Natural killer cell (primary cell): ENCODE data around the gene ZNF74. TPM values are rescaled to one million over a fixed set of nuclear protein-coding genes. Genes with fewer than 3 reads are reported as not detected.

Experiments
- ATAC-seq, 3 donors: fragments of 150-1000 bp in 2 of 3; fragments of 200-7000 bp in 1 of 3; cut with Tn5 transposase; 1 replicate in 1 of 3; 2 replicates in 2 of 3; pipeline ENCODE4 v1.10.0; 2021; ENCODE audit warnings: mild to moderate bottlenecking in 2 of 3, moderate library complexity in 2 of 3
- DNase-seq, 2 donors: peaks; one replicate each; pipeline versions ENCODE4 v3.0.0 to v3.0.0-alpha.2; 2013 to 2021; ENCODE audit warnings: mixed read lengths in 1 of 2
- H3K27ac ChIP-seq: one replicate; pipeline ENCODE4 v1.5.1; 2013; ENCODE audit warnings: mild to moderate bottlenecking, low read length
- H3K27me3 ChIP-seq: one replicate; pipeline ENCODE4 v1.6.1; 2013; ENCODE audit warnings: low read length; ENCODE audit not compliant: control insufficient read depth, insufficient read depth
- H3K36me3 ChIP-seq: one replicate; pipeline ENCODE4 v1.6.1; 2013; ENCODE audit warnings: low read length; ENCODE audit not compliant: control insufficient read depth, insufficient read depth
- H3K4me1 ChIP-seq: one replicate; pipeline ENCODE4 v1.6.1; 2013; ENCODE audit warnings: low read length; ENCODE audit not compliant: control insufficient read depth, insufficient read depth
- H3K4me3 ChIP-seq: one replicate; pipeline ENCODE4 v1.5.1; 2013; ENCODE audit warnings: low read length
- H3K9me3 ChIP-seq: one replicate; pipeline ENCODE4 v1.6.1; 2013; ENCODE audit warnings: low read length; ENCODE audit not compliant: control insufficient read depth, insufficient read depth
- H3K27ac Mint-ChIP-seq, 2 donors: one replicate each; pipeline ENCODE4 v1.8.0; 2022; ENCODE audit warnings: mild to moderate bottlenecking in 2 of 2, mixed read lengths in 2 of 2, moderate library complexity in 1 of 2
- H3K27me3 Mint-ChIP-seq, 2 donors: one replicate each; pipeline ENCODE4 v1.8.0; 2022; ENCODE audit warnings: low read depth in 2 of 2, mixed read lengths in 2 of 2
- H3K36me3 Mint-ChIP-seq: one replicate; pipeline ENCODE4 v1.8.0; 2022; ENCODE audit warnings: mixed read lengths
- H3K4me1 Mint-ChIP-seq, 2 donors: one replicate each; pipeline ENCODE4 v1.8.0; 2022; ENCODE audit warnings: mixed read lengths in 2 of 2
- H3K4me3 Mint-ChIP-seq: one replicate; pipeline ENCODE4 v1.8.0; 2022; ENCODE audit warnings: mild to moderate bottlenecking, moderate library complexity, mixed read lengths
- H3K9me3 Mint-ChIP-seq, 2 donors: one replicate each; pipeline ENCODE4 v1.8.0; 2022; ENCODE audit warnings: mixed read lengths in 2 of 2
- CTCF ChIP-seq: fragments of 200-600 bp; IDR thresholded peaks from one replicate; pipeline ENCODE4 v1.8.0; 2022; ENCODE audit warnings: antibody characterized with exemption
- WGBS: methylation state at CpG from one replicate; pipeline ENCODE4 v1.1.7; 2013; ENCODE audit warnings: missing lambda C conversion rate; ENCODE audit not compliant: insufficient coverage; 5-methylcytosine and 5-hydroxymethylcytosine counted together
- intact Hi-C: fragments of 100-400 bp; cut with micrococcal nuclease; formaldehyde crosslinking; loops from one replicate; pipeline ENCODE4 v1.14.2; 2022
- total RNA-seq, 4 donors: library from RNA; stranded (reverse); fragments of 120-200 nt in 1 of 4; gene quantifications; one replicate each; pipeline versions ENCODE4 v1.2.3 to v1.2.4, GENCODE V29; 2013 to 2022

Gene ZNF74
- total RNA-seq, 3 donors from 2014 or later (not counting 1 experiment from before 2014, with no cell fraction given), result 7.7 to 18.2 (median 10.4) TPM

GRCh38 chr22:20427945-20428417, 34.0 kb downstream of the ZNF74 start:
- TF ChIP-seq CTCF, result no peak
- Mint-ChIP-seq H3K36me3 (no peaks in the 10 kb centered on the region), H3K4me1 (peaks cover 5 to 35% of the 10 kb centered on the region in 2 donors), H3K9me3 (no peaks in the 10 kb centered on the region), H3K27ac (no peak overlapping the region), H3K27me3 (peaks cover 9 to 26% of the 10 kb centered on the region in 2 donors), H3K4me3 (no peak overlapping the region)
- DNase-seq (no peak), ATAC-seq (no peak)
- Histone ChIP-seq H3K9me3 (no peaks in the 10 kb centered on the region), H3K27ac (no peak overlapping the region), H3K27me3 (peaks cover 43% of the 10 kb centered on the region), H3K36me3 (no peaks in the 10 kb centered on the region), H3K4me1 (peaks cover 33% of the 10 kb centered on the region), H3K4me3 (no peak overlapping the region)
- intact Hi-C loops, result loop anchor here (10.0 kb wide), 1 partner anchor 137 kb away; no protein-coding TSS in a partner anchor
- 100% methylated on average over 4 of the region's 4 CpGs for WGBS

DNA sequence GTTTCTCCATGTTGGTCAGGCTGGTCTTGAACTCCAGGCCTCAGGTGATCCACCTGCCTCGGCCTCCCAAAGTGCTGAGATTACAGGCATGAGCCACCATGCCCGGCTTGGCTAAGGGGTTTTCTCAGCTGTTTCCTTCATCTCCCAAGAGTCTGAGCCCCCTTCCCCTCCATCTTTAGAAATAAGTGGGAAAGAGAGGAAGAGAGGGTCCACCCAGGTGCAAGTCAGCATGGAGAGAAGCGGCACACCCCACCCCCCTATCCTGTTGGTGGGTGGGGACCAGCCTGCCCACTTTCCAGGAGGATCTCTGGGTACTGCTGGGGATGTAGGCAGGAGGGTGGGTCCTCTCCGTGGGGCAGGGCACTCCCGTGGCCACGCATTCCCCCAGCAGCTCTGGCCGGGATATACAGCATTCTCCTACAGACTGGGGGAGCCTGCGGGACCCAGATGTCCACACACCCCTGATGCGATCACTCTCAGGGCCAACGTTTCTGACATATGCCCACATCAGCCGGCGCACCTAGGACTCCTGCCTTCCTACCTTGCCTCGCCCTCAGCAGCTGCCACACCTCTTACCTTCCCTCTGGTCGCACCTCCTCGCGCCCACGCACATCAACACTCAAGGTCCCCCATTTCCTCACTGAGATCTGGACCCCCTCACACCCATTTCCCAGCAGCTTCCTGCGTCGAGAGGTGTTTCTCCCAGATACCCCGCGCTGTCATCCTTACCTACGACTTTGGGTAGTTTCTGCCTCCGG, 34.7 kb downstream of the ZNF74 start:
- peaks cover 33% of the 10 kb centered on the region for H3K4me1 ChIP-seq
- peaks cover 5 to 31% of the 10 kb centered on the region in 2 donors for H3K4me1 Mint-ChIP-seq
- TF ChIP-seq CTCF, result no peak
- 46% methylated on average over 22 of the region's 23 CpGs for WGBS
- ATAC-seq, result no peak
- intact Hi-C loops, result loop anchor here (10.0 kb wide), 1 partner anchor 136 kb away; no protein-coding TSS in a partner anchor
- peak overlapping the region in 1 of 2 donors; percentile 80 for H3K27ac Mint-ChIP-seq
- H3K9me3 ChIP-seq, result no peaks in the 10 kb centered on the region
- H3K36me3 ChIP-seq, result no peaks in the 10 kb centered on the region
- no peaks in the 10 kb centered on the region for H3K9me3 Mint-ChIP-seq
- H3K27ac ChIP-seq, result no peak overlapping the region
- no peak for DNase-seq
- H3K36me3 Mint-ChIP-seq, result no peaks in the 10 kb centered on the region
- H3K27me3 Mint-ChIP-seq, result peaks cover 12 to 24% of the 10 kb centered on the region in 2 donors
- H3K4me3 Mint-ChIP-seq, result peak overlapping the region; percentile 90
- H3K4me3 ChIP-seq, result peak overlapping the region; percentile 61
- peaks cover 41% of the 10 kb centered on the region for H3K27me3 ChIP-seq

DNA sequence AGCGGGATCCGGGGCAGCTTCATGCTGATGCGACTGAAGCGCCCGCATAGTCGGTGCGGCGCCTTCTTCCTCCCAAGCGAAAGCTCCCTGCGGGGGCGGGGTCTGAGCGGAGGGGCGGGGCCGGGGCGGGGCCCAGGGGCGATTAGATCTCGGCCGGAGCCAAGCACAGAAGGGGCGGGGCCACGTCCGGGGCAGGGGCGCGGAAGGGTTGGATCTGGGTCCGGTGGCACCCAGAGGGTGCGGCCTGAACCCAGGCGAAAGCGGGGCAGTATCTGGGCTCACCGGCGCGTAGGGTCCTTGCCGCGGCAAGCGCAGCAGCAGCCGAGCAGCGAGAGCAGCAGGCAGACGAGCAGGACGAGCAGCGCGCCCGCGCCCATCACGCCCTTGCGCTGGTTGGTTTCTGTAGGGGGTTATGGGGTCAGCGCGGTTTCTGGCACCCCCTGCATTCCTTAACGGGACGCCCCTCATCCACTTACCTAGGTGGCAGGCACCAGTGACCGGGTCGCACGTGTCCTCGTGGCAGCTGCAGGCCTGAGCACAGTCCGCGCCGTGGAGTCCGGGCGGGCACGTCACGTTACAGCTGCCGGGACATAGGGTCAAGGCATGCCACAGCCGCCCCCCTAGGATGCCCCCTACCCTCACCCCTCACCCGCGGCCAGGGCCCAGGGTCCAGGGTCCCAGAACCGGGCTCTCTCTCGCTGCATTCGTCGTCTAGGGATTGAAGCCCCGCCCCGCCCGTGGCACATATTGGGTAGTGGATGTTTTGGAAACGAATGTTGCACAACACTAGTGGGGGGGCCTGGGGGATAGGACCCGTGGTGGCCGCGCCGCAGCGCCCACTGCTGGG, 35.5 kb downstream of the ZNF74 start:
- 3% methylated on average over 75 of the region's 75 CpGs for WGBS
- peak; percentile 73 to 83 (median 78) for ATAC-seq
- no peak for TF ChIP-seq CTCF
- no peaks in the 10 kb centered on the region for H3K36me3 ChIP-seq
- no peaks in the 10 kb centered on the region for H3K36me3 Mint-ChIP-seq
- H3K27ac Mint-ChIP-seq, result peak overlapping the region in 1 of 2 donors; percentile 80
- H3K4me3 ChIP-seq, result peak overlapping the region; percentile 61
- no peak overlapping the region for H3K27ac ChIP-seq
- H3K4me1 ChIP-seq, result peaks cover 33% of the 10 kb centered on the region
- H3K27me3 ChIP-seq, result peaks cover 40% of the 10 kb centered on the region
- peaks cover 20 to 27% of the 10 kb centered on the region in 2 donors for H3K27me3 Mint-ChIP-seq
- H3K4me3 Mint-ChIP-seq, result peak overlapping the region; percentile 90
- peak; percentile 70 to 87 for DNase-seq
- peaks cover 5 to 30% of the 10 kb centered on the region in 2 donors for H3K4me1 Mint-ChIP-seq
- intact Hi-C loops, result loop anchor here (10.0 kb wide), 1 partner anchor 135 kb away; no protein-coding TSS in a partner anchor
- no peaks in the 10 kb centered on the region for H3K9me3 ChIP-seq
- H3K9me3 Mint-ChIP-seq, result no peaks in the 10 kb centered on the region
